ENCODE results near the gene ELF4.

Gene ELF4

GRCh38 chrX:130085551-130086446 lies 24.5 kb downstream of the ELF4 start:
- no peak for DNase-seq (ENCODE audit: low read depth, low spot score)

DNA sequence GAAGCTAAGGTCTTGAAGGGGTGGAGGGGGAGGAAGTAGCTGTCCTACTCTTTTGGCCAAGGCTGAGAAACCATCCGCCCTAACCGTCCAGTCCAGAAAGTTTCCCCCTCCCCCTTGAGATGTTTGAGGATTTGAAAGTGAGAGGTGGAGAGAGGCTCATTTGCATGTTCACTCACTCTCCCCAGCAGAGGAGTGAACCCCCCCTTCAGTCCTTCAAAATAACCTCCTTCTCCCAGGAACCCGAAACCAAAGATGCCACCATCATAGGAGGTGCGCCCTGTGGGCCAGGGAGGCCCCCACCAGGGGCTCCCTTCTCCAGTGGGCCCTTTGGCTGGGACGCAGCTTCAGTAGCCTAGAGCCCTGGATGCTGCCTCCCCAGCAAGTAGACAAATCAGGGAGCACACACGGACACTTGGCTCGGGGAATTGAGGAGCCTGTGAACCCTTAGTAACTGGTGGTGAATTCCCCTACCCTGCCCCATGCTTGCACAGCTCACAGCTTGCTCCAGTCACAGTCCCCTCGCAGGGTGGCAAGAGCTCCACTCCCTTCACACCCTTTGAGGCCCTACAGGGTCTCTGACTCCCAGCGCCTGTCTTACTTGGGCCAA lies 25.6 kb downstream of the ELF4 start:
- no peak for DNase-seq (ENCODE audit: low read depth, low spot score)

DNA sequence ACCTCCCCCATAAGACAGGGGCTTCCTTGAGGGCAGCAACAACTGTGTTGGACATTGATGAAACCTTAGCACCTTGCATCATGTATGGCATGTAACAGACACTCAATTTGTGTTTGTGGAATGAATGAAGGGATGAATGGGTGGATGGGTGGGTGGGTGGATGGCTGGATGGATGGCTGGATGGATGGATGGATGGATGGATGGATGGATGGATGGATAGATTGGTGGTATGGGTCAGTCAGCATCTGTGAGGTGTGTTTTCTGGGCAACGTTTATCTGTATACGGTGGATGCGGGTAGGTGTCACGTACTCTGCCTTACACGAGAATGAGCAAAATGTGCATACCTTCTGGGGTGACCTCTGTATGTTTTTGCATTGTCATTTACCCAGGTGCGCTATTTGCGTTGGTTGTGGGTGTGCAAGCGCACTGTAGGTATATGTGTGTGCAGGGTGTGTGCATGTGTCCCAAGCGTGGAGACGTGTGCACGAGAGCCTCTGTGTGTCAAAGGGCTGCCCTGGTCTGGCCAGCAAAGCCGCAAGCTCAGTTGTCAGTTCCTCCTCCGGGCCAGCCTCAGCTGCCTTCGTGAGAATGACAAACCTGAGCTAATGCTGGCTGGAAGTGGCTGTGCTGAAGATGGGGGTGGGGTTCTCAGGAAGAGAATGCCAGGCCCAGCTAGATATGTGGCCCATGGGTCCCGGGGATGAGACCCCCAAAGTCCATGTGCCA lies 26.5 kb downstream of the ELF4 start:
- DNase-seq (ENCODE audit: low read depth, low spot score) = no peak

- no peak for DNase-seq (ENCODE audit: low read depth, low spot score)
These were observed 27.2 kb downstream of the ELF4 start for GRCh38 chrX:130083107-130083490.

DNA sequence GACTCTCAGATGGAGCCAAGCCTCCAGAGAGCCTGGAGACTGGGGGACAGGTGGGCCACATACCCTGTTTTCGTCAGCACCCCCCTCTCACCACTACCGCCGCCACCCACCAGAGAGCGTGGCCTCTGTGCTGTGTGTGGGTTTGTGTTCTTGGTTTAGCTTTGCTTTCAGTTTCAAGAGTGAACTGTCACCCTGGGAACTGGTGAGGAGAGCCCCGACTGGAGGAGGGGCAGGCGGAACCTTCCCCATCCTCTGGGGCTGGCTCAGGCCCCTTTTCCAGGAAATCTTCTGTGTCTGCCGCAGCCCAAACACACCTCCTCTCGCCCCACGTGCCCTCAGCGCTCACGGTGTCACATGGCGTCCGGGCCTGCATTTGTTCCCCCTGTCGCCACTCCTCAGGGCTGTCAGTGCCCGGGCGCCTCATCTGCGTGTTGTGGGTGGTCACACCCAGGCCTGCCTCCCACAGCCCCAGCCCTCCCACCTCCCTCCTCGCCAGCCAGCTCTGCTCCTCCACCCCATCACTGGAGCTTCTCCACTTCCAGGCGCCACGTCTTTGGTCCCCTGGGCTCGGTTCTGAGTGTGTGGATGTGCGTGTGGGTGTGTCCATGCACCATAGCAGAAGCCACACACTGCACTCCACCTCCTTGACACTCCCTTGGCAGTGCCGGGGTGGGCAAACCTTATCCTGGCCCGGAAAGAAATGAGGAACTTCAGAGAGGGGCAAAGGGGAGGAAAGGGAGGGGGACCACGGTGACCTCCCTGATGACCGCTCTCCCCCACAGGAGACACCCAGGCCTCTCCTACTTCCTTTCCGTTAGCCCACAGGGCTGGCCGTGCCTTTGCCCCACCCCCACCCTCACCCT lies 27.8 kb downstream of the ELF4 start:
- DNase-seq (ENCODE audit: low read depth, low spot score) = no peak

- DNase-seq (ENCODE audit: low read depth, low spot score) = no peak
These were observed 28.8 kb downstream of the ELF4 start for GRCh38 chrX:130081421-130082045.

GRCh38 chrX:130080791-130081367 lies 29.4 kb downstream of the ELF4 start:
- no peak for DNase-seq (ENCODE audit: low read depth, low spot score)

DNA sequence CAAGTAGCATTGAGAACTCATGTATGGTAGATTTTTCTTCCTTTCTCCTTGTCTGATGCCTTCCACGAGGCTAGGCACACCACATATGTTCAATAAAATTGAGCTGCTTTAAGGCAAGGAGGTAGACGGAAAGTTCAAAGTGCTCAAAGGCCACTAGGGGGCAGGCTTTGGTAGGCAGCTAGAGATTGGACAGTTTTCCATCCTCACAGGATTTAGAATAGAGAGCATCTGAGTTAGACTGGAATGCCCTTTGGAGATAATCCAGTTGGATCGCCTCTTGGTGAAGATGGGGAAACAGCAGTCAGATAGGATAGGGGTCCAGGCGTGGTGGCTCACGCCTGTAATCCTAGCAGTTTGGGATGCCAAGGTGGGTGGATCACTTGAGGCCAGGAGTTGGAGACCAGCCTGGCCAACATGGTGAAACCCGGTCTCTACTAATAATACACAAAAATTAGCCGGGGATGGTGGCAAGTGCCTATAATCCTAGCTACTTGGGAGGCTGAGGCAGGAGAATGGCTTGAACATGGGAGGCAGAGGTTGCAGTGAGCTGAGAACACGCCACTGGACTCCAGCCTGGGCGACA lies 30.4 kb downstream of the ELF4 start:
- no peak for DNase-seq (ENCODE audit: low read depth, low spot score)

- DNase-seq (ENCODE audit: low read depth, low spot score) = no peak
These were observed 34.5 kb downstream of the ELF4 start for GRCh38 chrX:130075777-130076176.

DNA sequence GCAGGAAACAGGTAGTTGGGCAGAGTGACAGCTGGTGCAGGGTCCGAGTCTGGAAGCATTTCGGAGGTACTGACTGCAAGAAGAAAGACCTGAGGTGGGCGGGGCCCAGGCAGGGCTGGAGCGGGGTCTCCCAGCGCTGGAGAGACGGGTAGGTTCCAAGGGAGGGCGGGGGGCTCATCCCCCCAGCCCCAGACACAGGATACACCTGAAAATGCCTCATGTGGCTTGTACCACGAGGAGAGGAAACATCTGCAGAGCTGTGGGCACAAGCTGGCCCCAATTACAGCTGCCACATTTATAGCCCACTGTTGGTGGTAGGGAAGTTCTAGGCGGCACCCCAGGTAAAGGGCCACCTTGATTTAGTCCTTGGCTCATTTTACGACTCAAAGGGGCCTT lies 38.0 kb downstream of the ELF4 start:
- DNase-seq (ENCODE audit: low read depth, low spot score) = no peak

DNA sequence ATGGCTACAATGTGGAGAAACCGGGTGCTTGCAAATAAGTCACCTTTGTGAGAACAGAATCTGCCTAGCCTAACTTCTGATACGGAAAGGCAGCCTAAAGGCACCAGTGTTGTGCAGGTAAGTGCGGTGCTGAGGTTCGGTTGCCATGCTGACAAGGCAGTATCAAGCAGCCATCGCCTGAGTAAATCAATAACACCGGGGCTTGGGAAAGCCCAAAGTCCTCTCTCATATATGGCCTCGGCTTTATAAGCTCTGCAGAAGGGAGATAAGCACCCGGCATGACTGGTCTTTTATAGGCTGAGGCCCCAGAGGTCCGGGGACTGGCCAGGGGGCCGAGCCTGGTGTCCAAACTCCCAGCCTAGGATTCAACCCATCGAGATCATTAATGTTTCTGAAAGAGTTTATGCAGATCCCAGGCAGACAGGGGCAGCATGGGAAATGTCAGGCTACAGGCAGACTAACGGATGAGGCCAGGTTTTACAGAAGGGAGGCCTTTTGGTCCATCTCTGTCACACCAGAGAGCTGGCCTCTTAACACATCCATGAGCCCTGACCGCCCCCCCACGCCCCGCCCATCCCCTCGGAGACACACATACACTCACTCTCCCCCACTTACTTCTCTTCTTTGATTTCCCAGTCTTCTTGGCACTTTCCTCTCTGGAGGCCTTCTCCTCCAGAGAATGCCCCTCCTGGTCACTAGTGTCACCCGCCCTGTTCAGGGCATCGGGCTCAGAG lies 38.5 kb downstream of the ELF4 start:
- DNase-seq (ENCODE audit: low read depth, low spot score) = no peak

DNA sequence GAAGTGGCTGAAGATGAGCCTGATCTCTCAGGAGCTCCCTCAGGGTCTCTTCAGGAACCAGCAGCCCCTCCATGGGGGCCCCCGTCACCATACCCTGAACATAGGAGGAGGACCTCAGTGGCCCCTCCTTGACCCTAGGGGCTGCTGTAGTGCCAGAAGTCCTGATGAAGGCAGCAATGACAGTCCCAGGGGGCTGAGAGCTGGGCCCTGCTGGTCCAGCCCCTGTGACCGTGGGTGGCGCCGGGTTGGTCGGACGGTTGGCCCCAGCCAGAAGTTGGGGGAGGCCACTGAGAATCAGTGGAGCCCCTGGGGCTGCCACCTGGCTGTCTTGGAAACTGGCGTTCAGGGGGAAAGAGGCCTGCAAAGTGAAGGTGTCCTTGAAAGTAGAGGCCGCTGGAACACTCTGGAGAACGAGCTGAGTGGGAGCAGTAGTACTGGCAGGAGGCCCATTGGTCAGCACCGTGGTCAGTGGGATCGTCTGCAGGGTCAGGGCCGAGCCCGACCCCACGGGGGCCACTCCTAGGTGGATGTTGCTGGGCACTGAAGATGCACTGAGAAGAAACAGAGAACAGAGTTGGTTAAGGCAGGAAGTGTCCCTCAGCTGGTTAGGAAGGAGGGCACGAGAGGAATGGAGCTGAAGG lies 43.2 kb downstream of the ELF4 start:
- no peak for DNase-seq (ENCODE audit: low read depth, low spot score)

DNA sequence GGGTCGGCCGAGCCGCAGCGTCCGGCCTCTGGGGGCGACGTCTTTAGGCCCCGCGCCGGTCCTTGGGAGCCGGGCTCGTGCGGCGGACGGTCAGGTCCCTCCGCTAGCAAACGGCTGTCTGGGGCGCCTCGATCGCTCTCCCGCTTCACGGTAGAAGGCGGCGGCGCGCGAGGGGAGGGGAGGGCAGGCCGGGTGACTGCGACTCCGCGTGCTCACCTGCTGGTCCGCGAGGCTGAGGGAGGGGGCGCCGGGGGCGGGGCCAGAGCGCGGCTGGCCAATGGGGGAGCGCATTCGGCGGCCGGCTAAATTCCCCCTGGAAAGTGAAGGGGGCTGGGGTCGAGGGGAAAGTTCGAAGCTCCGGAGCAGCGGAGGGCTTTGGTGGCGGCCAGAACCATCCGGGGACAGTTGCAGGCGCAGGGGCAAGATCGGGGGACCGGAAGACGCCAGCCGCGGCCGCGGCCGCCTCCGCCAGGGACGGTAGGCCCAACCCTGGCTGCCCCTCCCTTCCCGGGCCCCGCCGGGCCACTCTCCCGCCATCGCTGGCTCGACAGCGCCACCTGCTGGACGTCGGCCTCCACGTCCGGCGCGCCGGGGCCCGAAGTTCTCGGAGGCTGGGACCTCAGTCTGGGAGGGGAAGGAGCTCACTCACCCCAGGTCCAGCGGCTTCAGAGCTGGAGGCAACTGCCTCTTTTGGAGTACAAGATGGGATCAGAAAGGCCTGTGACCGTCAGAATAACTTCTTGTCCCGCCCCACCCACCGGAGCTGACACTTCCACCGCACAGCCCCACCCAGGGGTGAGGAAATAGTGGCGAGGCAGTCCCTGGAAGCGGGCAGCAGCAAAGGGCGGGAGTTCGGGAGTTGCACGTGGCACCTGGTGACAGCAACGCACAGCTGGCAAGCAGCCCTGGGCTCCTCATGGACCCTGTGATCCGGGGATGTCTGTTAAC lies 49.9 kb downstream of the ELF4 start:
- DNase-seq (ENCODE audit: low read depth, low spot score) = no peak

DNA sequence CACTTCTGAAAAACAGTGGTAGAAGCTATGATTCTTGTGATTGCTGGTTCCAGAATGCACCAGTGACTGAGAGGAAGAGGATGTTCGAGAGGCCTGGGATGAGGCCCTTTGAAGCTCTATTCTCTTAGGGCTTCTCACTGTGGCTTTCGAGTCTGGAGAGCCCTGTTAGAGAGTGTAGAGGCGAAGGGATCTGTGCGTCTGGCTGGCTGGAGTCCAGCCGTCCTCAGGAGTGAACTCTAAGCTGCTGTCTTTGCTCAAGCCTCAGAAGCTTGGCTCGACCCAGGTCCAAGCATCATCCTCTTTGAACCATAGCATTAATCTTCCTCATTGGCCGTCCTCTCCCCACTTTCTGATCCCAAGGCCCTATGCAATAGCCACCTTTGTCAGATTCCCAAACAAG lies 51.6 kb downstream of the ELF4 start:
- DNase-seq (ENCODE audit: low read depth, low spot score) = no peak

GRCh38 chrX:130057209-130057608 lies 53.1 kb downstream of the ELF4 start:
- DNase-seq (ENCODE audit: low read depth, low spot score) = no peak

DNA sequence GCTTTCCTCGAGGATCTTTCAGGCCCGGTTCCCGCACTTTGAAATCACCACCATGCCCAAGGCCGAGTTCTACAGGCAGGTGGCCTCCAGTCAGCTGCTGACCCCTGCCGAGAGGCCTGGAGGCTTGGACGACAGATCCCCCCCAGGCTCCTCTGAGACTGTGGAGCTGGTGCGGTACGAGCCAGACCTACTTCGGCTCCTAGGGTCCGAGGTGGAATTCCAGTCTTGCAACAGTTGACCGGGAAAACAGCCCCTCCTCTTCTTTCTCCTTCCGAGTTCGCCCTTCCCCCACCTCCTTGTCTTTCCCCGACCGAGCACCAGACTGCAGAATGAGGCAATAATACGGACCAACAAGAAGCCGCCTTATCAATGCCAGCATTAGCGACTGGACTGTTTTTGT lies 54.4 kb downstream of the ELF4 start:
- DNase-seq (ENCODE audit: low read depth, low spot score) = no peak

GRCh38 chrX:130055103-130055502 lies 55.2 kb downstream of the ELF4 start:
- DNase-seq (ENCODE audit: low read depth, low spot score) = no peak

DNA sequence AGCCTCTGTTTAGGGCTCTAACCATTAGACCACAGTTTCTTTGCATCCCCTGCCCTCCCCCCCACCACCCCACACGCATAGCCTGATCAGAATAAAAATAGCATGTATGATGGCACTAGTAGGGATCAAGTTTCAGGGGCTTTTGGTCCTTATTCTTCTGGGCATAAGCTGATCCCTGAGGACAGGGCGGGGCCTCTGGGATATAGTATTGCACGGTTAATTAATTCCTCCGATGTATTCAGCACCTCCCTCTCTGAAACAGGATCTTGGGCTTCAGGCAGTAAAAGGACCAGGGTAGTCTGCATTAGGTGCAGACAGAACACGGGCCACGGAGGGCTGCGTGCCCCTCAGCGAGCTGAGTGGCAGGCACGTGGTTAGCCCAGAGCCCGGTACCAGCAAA lies 57.1 kb downstream of the ELF4 start:
- no peak for DNase-seq (ENCODE audit: low read depth, low spot score)

Measured in iPS DF 19.7 (cell line).